NCI-H748 (cell line): ENCODE measurements around the gene ZFP2.
"Not testable (repeated sequence)": the region's sequence is repeated elsewhere in the genome, so short reads cannot be mapped to it uniquely, and the experiment has no call there.

Source experiments
- DNase-seq: peaks from one replicate; lab custom pipeline; 2025; ENCODE audit not compliant: unreplicated experiment; lab: John Stamatoyannopoulos, UW

The ZFP2 gene

GRCh38 chr5:178895615-178896571 is at the start of gene ZFP2:
Gene ZFP2 (plus strand): TSS chr5:178895913. CDS start chr5:178931314, 35,401 bp downstream.
- peak; percentile 78 for DNase-seq

GRCh38 chr5:178849316-178849715 is 46.4 kb upstream of the ZFP2 start:
- DNase-seq = no peak

- DNase-seq = no peak
Observed at GRCh38 chr5:178851951-178852350, 43.8 kb upstream of the ZFP2 start.

- no peak for DNase-seq
Observed at GRCh38 chr5:178854284-178854683, 41.4 kb upstream of the ZFP2 start.

GRCh38 chr5:178859625-178860521 is 35.8 kb upstream of the ZFP2 start, which contains the start of gene ZNF354B:
Gene ZNF354B (plus strand): TSS chr5:178859953. CDS start chr5:178861048, 1,095 bp downstream.
- DNase-seq = peak; percentile 96

- DNase-seq = not testable (repeated sequence)
Observed at GRCh38 chr5:178860615-178861014, 35.1 kb upstream of the ZFP2 start.

- no peak for DNase-seq
Observed at GRCh38 chr5:178861627-178862026, 34.1 kb upstream of the ZFP2 start.

GRCh38 chr5:178866946-178867345 is 28.8 kb upstream of the ZFP2 start:
- DNase-seq = no peak

GRCh38 chr5:178869577-178869976 is 26.1 kb upstream of the ZFP2 start:
- DNase-seq = no peak

- DNase-seq = no peak
Observed at GRCh38 chr5:178870411-178870810, 25.3 kb upstream of the ZFP2 start.

GRCh38 chr5:178872302-178872701 is 23.4 kb upstream of the ZFP2 start:
- DNase-seq = no peak

GRCh38 chr5:178883115-178883694 is 12.5 kb upstream of the ZFP2 start:
- DNase-seq = not testable (repeated sequence)

- no peak for DNase-seq
Observed at GRCh38 chr5:178883815-178884430, 11.8 kb upstream of the ZFP2 start.

GRCh38 chr5:178899289-178899688 is 3.6 kb downstream of the ZFP2 start:
- DNase-seq = no peak

GRCh38 chr5:178902849-178903248 is 7.1 kb downstream of the ZFP2 start:
- no peak for DNase-seq

GRCh38 chr5:178931846-178932760 is 36.4 kb downstream of the ZFP2 start:
- no peak for DNase-seq

GRCh38 chr5:178940569-178941360 is 45.1 kb downstream of the ZFP2 start, which contains the start of gene ZNF454:
Gene ZNF454 (plus strand): TSS chr5:178941198. CDS start chr5:178942792, 1,594 bp downstream.
- peak; percentile 22 for DNase-seq

GRCh38 chr5:178941361-178941760 is 45.6 kb downstream of the ZFP2 start:
- no peak for DNase-seq
